HepG2 (cell line): ENCODE measurements around the gene DBNDD2. TPM values are rescaled to one million over a fixed set of nuclear protein-coding genes. Genes with fewer than 3 reads are reported as not detected.

Experiments used
- CEBPB ChIP-seq: IDR thresholded peaks from 2 replicates; pipeline ENCODE4 v1.6.1; 2011; ENCODE audit warnings: low read depth, low read length, improper control_type of control experiment, borderline replicate concordance
- DPF2 ChIP-seq: sonication (generic); formaldehyde crosslinking; IDR thresholded peaks from 2 replicates; pipeline ENCODE4 v1.4.0; 2020; ENCODE audit warnings: mild to moderate bottlenecking, low read depth, missing genetic modification reagents, borderline replicate concordance
- GABPA ChIP-seq, 2 experiments: IDR thresholded peaks; 2 replicates each; pipeline ENCODE4 v1.6.1; 2011 to 2016; ENCODE audit warnings: low read depth in 2 of 2, low read length in 1 of 2, missing biosample characterization in 1 of 2, missing genetic modification characterization in 1 of 2
- GTF2F1 ChIP-seq: fragments of 150-350 bp; IDR thresholded peaks from 2 replicates; pipeline ENCODE4 v1.6.1; 2014; ENCODE audit warnings: low read length
- JDP2 ChIP-seq: sonication (generic); formaldehyde crosslinking; IDR thresholded peaks from 2 replicates; pipeline ENCODE4 v1.8.1; 2022; ENCODE audit warnings: missing genetic modification reagents, borderline replicate concordance
- KDM3A ChIP-seq: IDR thresholded peaks from 2 replicates; pipeline ENCODE4 v1.6.1; 2018; ENCODE audit warnings: low read depth, missing compliant biosample characterization
- PHF20 ChIP-seq: sonication (generic); formaldehyde crosslinking; IDR thresholded peaks from 2 replicates; pipeline ENCODE4 v1.5.0; 2020; ENCODE audit warnings: mild to moderate bottlenecking, missing genetic modification reagents
- SIN3A ChIP-seq: IDR thresholded peaks from 2 replicates; pipeline ENCODE4 v1.6.1; 2011; ENCODE audit warnings: low read depth, mild to moderate bottlenecking, control low read depth, low read length, borderline replicate concordance
- SP5 ChIP-seq: IDR thresholded peaks from 2 replicates; pipeline ENCODE4 v1.6.1; 2016; ENCODE audit warnings: low read depth, borderline replicate concordance
- TAF15 ChIP-seq: fragments of 200-400 bp; formaldehyde crosslinking; IDR thresholded peaks from one replicate; pipeline ENCODE4 v1.6.1; 2018; ENCODE audit warnings: mild to moderate bottlenecking, low read depth, low read length; ENCODE audit not compliant: poor library complexity, severe bottlenecking
- TMF1 ChIP-seq: sonication (generic); formaldehyde crosslinking; IDR thresholded peaks from 2 replicates; pipeline ENCODE4 v1.8.1; 2022; ENCODE audit warnings: low read depth, missing genetic modification reagents
- ZNF367 ChIP-seq: sonication (generic); formaldehyde crosslinking; IDR thresholded peaks from 2 replicates; pipeline ENCODE4 v1.4.0; 2020; ENCODE audit warnings: missing genetic modification reagents, borderline replicate concordance
- ZNF484 ChIP-seq: sonication (generic); formaldehyde crosslinking; IDR thresholded peaks from 2 replicates; pipeline ENCODE4 v1.5.1; 2020; ENCODE audit warnings: mild to moderate bottlenecking, low read depth, missing genetic modification reagents, borderline replicate concordance
- polyA plus RNA-seq, 8 experiments: library from polyadenylated mRNA; depleted of rRNA in 3 of 8; stranded (reverse) in 7 of 8; unstranded in 1 of 8; fragments of >200 nt; fragmentation: Illumina TruSeq in 4 of 8; extraction: Trizol in 4 of 8; gene quantifications; 2 replicates each; pipeline versions ENCODE4 v1.2.1 to v1.2.3, GENCODE V29; 2011 to 2016; ENCODE audit warnings: low read depth in 4 of 8, missing spikeins in 1 of 8, mixed read lengths in 1 of 8; ENCODE audit not compliant: insufficient read depth in 1 of 8
- total RNA-seq, 5 experiments: library from RNA; depleted of rRNA; stranded (reverse); fragments of >200 nt; fragmentation: Illumina TruSeq; extraction: Trizol; gene quantifications; 2 replicates each; pipeline ENCODE4 v1.2.3, GENCODE V29; 2016; ENCODE audit warnings: low read depth in 1 of 5
- TF ChIP-seq, protein P1 (sequence below): sonication (generic); formaldehyde crosslinking; IDR thresholded peaks from 2 replicates; pipeline ENCODE4 v1.8.0; 2022; ENCODE audit warnings: mild to moderate bottlenecking, missing genetic modification reagents
- TF ChIP-seq, protein P2 (sequence below): fragments of 450-650 bp; IDR thresholded peaks from 2 replicates; pipeline ENCODE4 v1.6.1; 2016
- TF ChIP-seq, protein P3 (sequence below): sonication (generic); formaldehyde crosslinking; IDR thresholded peaks from 2 replicates; pipeline ENCODE4 v1.4.0; 2020; ENCODE audit warnings: missing genetic modification reagents, borderline replicate concordance
- TF ChIP-seq, protein P4 (sequence below): sonication (generic); formaldehyde crosslinking; IDR thresholded peaks from 2 replicates; pipeline ENCODE4 v1.9.0; 2021; ENCODE audit warnings: mild to moderate bottlenecking, missing genetic modification reagents

DBNDD2 gene
- total and polyA plus RNA-seq, 2 of the 13 experiments (the other 11 are each of a cell fraction or from before 2014, with no cell fraction given) = 16.7 to 47.6 TPM

GRCh38 chr20:45359406-45360148, 48.5 kb upstream of the DBNDD2 start (continued):
- TF ChIP-seq GTF2F1 = no peak
- TF ChIP-seq SIN3A = no peak
- TF ChIP-seq PHF20 = peak; percentile 50; the same call in 1 of the 2 replicates
- TF ChIP-seq, protein P1, sequence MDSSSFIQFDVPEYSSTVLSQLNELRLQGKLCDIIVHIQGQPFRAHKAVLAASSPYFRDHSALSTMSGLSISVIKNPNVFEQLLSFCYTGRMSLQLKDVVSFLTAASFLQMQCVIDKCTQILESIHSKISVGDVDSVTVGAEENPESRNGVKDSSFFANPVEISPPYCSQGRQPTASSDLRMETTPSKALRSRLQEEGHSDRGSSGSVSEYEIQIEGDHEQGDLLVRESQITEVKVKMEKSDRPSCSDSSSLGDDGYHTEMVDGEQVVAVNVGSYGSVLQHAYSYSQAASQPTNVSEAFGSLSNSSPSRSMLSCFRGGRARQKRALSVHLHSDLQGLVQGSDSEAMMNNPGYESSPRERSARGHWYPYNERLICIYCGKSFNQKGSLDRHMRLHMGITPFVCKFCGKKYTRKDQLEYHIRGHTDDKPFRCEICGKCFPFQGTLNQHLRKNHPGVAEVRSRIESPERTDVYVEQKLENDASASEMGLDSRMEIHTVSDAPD (CRISPR knock-in tag) = no peak
- TF ChIP-seq TMF1 (CRISPR knock-in tag) = no peak; the same call in 1 of the 2 replicates
- TF ChIP-seq ZNF484 (CRISPR knock-in tag) = no peak
- no peak for TF ChIP-seq ZNF367 (CRISPR knock-in tag)
- TF ChIP-seq JDP2 (CRISPR knock-in tag) = no peak; the same call in 1 of the 2 replicates
- TF ChIP-seq DPF2 (CRISPR knock-in tag) = no peak
- TF ChIP-seq TAF15 = no peak
- TF ChIP-seq, protein P2, sequence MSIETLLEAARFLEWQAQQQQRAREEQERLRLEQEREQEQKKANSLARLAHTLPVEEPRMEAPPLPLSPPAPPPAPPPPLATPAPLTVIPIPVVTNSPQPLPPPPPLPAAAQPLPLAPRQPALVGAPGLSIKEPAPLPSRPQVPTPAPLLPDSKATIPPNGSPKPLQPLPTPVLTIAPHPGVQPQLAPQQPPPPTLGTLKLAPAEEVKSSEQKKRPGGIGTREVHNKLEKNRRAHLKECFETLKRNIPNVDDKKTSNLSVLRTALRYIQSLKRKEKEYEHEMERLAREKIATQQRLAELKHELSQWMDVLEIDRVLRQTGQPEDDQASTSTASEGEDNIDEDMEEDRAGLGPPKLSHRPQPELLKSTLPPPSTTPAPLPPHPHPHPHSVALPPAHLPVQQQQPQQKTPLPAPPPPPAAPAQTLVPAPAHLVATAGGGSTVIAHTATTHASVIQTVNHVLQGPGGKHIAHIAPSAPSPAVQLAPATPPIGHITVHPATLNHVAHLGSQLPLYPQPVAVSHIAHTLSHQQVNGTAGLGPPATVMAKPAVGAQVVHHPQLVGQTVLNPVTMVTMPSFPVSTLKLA = no peak
- 0 out of 2 replicates have a peak, but pooled peaks have one; percentile 39 for TF ChIP-seq SP5
- 0 out of 2 replicates have a peak, but pooled peaks have one; percentile 9 for TF ChIP-seq KDM3A (CRISPR knock-in tag)
- TF ChIP-seq GABPA (IDR thresholded peaks at IDR 0.05; ENCODE audit: low read depth, low read length) = no peak
- TF ChIP-seq GABPA (CRISPR knock-in tag; IDR thresholded peaks at IDR 0.05; ENCODE audit: low read depth) = no peak
- TF ChIP-seq, protein P3, sequence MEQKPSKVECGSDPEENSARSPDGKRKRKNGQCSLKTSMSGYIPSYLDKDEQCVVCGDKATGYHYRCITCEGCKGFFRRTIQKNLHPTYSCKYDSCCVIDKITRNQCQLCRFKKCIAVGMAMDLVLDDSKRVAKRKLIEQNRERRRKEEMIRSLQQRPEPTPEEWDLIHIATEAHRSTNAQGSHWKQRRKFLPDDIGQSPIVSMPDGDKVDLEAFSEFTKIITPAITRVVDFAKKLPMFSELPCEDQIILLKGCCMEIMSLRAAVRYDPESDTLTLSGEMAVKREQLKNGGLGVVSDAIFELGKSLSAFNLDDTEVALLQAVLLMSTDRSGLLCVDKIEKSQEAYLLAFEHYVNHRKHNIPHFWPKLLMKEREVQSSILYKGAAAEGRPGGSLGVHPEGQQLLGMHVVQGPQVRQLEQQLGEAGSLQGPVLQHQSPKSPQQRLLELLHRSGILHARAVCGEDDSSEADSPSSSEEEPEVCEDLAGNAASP = peak; percentile 47; the same call in 1 of the 2 replicates
- TF ChIP-seq CEBPB = 0 out of 2 replicates have a peak, but pooled peaks have one; percentile 8
- TF ChIP-seq, protein P4, sequence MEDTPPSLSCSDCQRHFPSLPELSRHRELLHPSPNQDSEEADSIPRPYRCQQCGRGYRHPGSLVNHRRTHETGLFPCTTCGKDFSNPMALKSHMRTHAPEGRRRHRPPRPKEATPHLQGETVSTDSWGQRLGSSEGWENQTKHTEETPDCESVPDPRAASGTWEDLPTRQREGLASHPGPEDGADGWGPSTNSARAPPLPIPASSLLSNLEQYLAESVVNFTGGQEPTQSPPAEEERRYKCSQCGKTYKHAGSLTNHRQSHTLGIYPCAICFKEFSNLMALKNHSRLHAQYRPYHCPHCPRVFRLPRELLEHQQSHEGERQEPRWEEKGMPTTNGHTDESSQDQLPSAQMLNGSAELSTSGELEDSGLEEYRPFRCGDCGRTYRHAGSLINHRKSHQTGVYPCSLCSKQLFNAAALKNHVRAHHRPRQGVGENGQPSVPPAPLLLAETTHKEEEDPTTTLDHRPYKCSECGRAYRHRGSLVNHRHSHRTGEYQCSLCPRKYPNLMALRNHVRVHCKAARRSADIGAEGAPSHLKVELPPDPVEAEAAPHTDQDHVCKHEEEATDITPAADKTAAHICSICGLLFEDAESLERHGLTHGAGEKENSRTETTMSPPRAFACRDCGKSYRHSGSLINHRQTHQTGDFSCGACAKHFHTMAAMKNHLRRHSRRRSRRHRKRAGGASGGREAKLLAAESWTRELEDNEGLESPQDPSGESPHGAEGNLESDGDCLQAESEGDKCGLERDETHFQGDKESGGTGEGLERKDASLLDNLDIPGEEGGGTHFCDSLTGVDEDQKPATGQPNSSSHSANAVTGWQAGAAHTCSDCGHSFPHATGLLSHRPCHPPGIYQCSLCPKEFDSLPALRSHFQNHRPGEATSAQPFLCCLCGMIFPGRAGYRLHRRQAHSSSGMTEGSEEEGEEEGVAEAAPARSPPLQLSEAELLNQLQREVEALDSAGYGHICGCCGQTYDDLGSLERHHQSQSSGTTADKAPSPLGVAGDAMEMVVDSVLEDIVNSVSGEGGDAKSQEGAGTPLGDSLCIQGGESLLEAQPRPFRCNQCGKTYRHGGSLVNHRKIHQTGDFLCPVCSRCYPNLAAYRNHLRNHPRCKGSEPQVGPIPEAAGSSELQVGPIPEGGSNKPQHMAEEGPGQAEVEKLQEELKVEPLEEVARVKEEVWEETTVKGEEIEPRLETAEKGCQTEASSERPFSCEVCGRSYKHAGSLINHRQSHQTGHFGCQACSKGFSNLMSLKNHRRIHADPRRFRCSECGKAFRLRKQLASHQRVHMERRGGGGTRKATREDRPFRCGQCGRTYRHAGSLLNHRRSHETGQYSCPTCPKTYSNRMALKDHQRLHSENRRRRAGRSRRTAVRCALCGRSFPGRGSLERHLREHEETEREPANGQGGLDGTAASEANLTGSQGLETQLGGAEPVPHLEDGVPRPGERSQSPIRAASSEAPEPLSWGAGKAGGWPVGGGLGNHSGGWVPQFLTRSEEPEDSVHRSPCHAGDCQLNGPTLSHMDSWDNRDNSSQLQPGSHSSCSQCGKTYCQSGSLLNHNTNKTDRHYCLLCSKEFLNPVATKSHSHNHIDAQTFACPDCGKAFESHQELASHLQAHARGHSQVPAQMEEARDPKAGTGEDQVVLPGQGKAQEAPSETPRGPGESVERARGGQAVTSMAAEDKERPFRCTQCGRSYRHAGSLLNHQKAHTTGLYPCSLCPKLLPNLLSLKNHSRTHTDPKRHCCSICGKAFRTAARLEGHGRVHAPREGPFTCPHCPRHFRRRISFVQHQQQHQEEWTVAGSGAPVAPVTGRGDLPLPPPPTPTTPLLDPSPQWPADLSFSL (CRISPR knock-in tag) = 0 out of 2 replicates have a peak, but pooled peaks have one; percentile 5
